Islet precursor cell (in vitro differentiated cells): ENCODE measurements around the gene RALGPS1.

ENCODE experiments used
- DNase-seq: peaks from one replicate; pipeline ENCODE4 v3.0.0-alpha.2; 2018

RALGPS1 gene

DNA sequence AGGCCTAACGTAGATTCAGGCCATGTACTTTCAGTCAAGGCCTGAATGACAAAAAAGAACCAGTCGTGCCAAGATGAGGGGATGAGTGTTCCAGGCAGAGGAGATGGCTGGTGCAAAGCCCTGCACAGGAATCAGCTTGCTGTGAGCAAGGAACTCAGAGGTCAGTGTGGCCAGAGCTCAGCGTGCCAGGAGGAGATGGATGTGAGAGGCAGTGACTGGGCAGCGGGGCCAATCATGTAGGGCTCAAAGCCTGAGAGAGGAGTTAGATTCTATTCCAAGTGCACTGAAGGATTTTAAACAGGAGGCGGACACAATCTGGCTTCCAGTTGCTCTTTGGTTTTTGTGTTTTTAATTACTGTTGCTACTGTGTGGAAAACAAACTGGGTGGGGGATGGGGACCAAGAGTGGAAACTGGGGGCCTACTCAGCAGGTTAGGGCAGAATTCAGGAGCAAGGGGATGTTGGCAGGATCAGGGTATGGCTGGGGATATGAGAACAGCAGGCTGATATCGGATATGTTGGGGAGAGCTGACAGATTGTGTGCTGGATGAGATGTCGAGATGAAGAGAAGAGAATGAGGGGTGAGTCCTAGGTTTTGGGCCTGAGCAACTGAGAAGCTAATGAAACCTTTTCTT is 143.5 kb downstream of the RALGPS1 start:
- DNase-seq = peak; percentile 47

DNA sequence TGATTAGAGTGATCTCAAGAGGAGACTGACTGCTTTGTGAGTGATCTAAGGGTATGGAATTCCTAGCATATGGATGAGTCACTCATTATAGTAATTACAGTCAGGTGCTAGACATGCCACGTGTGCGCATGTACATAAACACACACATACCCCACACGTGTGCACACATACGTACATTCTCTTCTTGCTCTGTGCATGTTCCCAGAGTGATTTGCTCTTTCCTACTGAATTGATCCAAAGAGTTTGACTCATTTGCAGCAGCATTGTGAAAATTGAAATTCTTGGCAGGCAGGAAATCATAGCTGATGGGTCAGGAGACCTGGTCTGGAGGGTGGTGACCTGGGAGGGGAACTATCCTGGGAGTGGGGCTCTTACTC is 144.1 kb downstream of the RALGPS1 start:
- DNase-seq = no peak

DNA sequence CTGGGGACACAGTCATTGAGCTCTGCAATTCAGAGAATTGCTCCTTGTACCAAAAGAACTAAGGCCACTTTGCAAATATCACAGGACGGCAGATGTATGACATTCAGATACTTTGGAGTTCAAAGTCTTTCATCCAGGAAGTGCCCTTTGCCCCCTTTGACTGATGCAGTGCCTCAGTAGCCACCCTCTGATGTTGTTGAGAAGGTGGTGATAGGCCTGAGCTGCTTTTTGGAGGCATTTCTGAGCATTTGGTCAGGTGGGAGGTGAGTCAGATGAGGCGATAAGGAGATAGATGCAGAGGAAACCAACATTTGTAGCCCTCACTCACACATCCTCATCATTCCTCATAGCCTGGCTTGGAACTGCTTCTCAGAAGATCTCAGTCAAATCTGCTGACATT is 144.4 kb downstream of the RALGPS1 start:
- no peak for DNase-seq

DNA sequence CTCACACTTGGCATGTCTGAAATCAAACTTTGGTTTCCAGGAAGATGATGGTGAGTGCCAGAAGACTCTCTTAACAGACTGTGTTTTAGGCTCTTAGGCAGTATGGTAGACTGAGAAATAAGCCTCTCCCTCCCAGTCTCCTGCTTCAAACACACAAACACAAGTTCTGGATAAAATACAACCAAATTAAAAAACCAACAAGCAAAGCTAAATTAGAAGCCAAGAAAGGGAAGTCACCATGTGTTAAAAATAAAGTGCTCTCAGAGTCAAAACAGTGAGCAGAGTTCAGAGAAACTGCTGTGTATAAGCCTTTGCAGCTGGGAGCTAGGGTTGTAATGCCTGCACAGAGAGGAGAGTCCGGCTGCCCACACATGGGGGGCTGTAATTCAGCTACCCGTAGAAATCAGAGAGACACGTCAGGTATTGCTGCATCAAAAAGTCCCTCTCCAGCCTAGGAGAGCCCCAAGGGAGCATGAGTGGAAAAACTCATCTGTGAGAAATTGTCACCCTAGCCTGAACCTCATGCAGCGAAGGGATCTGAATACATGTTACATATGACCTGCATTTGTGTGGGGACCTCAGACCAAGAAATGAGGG is 145.3 kb downstream of the RALGPS1 start:
- no peak for DNase-seq

DNA sequence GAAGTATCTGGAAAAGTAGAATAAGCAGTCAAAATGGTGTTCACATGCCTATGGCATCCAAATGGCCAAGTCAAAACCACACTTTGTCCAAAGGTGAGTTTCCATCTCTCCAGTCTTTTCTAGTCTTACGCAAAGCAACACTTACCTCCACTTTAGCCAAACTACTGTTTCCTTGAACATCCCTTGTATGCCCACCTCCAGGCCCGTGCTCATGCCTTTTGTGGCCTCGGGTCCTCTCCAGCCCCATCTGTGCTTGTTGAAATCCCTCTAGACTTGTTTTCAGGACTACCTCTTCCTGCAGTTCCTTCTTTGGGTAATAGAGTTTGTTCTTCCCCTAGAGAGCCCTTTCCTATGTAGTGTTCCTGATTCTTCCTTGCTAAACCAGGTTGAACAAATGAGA is 146.8 kb downstream of the RALGPS1 start:
- DNase-seq = no peak

DNA sequence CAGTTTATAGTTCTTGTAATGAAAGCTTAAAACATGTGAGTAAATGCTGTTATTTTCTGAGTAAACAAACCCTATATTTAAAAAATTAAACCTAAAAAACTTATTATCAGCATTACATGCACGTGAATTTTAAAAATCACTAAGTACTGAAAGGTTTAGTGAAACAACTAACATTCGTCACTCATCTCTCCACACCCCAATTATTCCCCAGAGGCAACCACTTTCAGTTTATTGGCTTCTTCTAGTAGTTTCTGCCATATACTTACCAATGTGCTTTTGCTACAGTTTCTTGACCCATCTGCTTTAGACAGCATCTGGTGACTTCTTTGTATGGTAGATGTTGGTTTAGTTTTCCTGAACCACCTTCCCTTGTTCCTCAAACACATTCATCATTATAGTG is 149.8 kb downstream of the RALGPS1 start:
- DNase-seq = no peak

DNA sequence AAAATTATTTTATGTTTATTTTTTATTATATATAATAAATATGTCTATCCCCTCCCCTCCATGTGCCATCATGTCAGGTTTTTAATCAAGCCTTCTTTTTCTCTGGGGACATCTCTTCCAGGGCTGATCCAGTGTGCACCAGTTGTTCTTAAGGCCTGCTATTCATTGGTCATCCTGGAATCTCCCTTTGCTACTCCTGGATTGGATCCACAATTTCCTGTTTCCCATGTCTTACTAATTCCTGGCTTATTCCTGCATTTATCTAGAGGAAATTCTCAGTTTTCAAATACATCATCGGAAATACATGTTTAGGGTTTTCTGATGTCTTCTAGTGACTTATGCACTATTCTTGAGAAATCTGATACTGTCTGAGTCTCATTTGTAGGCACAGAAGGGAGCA is 151.0 kb downstream of the RALGPS1 start:
- no peak for DNase-seq

DNA sequence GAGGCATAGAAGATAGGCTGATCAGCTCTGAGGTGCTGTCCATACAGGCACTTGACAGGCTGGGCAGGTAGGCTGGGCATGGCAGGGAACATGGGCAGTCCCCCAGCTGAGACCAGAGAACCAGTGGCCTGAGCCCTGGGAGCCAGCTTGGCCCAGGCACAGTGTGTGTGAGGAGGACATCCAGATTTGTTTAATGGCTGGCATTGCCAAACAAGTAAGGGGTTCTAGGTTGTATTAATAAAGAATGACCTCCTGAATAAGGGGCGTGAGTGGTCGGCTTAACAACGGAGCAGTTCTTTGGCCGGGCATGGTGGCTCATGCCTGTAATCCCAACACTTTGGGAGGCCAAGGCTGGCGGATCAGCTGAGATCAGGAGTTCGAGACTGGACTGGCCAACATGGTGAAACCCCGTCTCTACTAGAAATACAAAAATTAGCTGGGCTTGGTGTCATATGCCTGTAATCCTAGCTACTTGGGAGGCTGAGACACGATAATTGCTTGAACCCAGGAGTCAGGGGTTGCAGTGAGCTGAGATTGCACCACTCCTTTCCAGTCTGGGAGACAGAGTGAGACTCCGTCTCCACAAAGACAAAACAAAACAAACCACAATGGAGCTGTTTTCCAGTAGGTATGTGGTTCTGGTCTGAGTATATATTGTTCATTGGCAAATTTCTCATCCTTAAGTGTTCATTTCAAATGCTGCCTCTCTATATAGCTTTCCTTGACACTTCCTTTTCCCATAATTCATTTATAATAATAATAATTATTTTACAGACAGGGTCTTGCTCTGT is 151.7 kb downstream of the RALGPS1 start:
- DNase-seq = no peak

DNA sequence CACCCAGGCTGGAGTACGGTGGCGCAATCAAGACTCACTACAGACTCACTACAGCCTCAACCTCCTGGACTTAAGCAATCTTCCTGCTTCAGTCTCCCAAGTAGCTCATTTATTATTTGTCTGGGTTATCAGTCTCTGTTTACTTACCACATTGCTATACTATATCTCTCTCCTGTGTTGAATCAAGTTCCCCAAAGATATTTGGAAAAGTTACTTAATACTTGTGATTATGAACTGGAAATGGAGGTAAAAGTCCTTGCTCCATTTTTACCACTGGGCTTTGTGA is 152.2 kb downstream of the RALGPS1 start:
- DNase-seq = no peak

DNA sequence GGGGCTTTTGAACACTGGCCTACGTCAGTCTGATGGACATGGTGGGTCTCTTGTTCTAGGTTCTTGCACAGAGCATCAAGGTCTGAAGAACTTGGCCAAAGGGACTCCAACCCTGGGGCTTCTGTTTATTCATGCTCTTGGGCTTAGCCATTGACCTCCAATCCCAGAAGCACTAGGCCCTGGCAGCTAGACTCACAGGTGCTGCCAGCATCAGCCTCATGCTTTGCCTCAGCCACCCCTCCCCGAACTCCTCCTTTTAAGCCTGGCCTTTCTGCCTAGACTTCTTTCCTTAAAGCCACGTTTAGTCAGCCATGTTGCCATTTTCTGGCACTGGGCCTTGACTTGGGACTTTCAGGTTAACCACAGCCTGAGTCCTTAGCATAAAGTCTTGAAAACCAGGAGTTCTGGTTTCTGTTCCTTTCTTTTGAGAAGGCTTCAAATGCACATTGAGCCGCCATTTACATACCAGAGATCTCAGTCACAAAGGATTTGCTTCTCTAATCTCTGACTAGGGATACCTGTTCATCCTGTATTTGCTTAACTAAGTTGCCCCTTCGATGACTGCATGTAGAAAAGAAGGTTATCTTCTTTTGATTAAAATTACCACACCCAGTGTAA is 153.1 kb downstream of the RALGPS1 start:
- peak; percentile 65 for DNase-seq

DNA sequence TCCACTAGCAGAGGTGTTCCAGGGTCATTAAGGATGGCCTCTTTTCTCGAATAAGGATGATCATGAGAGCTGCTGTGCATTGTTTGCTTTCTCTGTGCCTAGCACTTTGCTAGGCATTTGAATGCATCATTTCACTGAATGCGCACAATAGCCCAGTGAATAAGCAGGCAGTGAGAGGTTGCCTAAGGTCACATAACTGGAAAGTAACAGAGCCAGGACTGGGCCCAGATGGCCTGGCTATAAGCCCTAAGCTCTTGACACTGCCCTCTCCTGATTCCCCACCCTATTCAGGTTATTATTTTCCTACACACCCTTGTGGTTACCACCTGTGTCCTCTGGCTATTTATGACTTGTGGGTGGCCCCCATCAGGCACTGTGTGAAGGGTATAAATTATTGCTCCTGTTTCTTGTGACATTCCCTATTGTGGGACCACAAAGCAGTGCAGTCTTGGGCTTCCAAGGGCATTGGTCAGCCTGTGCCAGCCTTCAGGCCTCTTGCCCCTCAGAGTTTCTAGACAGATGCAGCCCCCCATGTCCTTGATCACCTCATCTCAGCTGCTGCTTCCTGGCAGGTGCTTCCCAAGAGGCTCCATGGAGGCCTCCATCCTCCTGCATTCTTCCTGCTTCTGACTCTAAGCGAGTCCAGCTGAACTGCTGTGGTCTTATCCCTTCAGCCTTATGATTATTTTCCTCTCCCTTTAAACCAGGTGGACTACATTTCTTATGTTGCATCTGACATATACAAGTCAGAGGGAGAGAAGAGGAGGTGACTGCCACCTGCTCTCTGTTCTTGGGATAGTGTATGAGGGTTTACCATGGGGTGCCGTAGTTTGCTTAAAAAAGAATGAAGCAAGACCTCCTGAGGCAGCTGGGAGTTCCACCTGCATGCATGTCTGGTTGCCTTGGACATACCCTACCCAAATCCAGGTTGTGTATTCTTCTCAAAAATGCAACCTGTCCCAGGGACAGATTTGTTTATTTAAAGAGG is 160.3 kb downstream of the RALGPS1 start:
- DNase-seq = peak; percentile 33

DNA sequence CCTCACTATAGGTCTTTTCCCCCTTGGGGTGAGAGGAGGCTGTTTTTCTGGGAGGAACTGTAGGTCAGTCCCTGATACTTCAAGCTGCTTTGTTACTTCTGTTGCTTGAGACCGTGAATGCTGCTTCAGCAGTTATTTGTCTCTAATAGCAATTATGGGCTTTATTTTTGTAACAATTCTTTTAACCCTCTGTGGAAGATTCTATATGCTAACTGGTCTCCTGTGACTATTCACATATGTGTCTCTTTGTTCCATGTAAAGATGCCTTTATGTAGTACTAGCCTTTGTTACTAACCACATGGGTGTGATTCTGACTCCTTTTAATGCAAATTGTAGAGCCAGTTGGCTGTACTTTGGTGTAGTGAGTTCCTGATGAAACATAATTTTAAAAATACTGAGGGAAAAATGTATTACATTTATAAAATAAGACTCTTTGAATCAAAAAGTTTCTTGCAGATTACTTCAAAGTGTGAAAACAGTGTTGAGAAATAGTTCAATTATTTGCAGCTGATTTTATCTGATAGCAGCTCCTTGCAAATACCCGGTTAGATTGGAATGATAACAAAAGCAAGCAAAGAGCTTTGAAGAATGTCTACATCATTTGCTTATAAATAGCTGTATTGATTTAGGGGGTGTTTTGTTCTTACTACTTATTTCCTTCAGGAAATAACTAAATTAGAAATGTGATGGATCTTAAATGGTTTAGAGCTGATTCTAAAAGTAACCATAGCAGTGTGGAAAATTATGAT is 161.2 kb downstream of the RALGPS1 start:
- no peak for DNase-seq

DNA sequence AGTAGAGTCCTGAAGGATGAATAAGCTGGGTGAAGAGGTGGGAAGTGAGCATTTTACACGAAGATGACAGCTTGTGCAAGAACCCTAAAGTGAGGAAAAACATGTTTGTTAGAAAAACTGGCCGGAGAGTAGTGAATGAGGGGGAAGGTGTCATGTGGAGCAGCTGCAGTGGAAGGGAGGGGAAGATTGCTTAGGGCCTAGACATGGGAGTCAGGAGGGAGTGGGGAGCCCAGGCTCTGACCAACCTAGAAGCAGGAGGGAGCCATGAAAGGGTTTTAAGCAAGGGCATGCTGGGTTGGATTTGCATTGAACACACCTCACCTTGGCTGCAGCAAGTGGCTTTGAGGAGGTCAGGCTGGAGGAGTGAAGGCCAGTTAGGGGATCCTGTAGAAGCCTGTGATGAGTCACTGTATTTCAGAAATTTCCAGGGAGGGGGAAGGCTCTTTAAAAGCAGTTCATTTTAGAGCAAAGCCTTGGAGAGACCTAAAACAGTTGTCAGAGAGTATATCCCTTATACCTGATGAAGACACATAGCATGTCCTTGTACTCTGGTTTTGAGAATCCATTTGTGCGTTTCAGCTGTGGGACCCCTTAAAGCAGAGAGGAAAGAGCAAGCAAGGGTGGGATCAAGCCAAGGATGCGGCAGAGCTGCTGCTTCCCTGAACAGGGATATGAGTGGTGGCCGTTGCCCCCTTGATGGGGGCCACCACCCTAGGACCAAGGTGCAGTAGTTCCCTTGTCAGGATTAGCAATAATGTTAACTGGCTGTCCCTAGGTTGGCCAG is 162.5 kb downstream of the RALGPS1 start:
- DNase-seq = peak; percentile 50

DNA sequence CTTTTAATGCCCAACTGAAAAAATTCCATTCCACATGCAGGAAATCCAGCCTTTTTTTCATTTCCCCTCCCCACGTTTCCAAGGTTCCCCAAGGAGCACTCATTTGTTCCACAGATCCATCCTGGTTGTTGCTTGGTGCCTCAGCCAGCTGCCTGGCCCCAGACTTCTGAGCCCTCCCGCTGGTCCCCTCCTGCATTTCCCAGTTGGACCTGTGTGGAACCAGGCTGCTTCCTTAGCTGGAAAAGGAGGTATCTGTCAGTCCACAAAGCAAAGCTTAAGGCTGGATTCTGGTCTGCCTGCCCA is 163.0 kb downstream of the RALGPS1 start:
- DNase-seq = peak; percentile 37

DNA sequence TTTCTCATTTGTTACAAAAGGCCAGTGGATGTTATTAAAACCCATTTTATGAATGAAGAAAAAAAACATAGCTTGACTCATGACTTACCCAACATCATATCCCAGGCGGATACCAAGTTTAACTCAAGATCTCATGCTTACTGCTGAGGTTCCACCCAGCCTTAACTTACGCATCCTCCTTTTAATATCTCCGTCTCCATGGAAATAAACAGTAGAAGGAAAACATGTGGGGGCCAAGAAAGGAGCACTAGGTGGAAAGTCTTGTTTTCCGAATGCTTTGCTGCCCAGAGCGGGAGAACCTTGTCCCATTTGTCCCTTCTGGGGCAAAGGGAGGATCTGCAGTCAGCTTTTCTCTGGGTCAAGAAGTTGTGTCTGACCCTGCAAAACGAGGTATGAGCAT is 163.8 kb downstream of the RALGPS1 start:
- DNase-seq = peak; percentile 3

DNA sequence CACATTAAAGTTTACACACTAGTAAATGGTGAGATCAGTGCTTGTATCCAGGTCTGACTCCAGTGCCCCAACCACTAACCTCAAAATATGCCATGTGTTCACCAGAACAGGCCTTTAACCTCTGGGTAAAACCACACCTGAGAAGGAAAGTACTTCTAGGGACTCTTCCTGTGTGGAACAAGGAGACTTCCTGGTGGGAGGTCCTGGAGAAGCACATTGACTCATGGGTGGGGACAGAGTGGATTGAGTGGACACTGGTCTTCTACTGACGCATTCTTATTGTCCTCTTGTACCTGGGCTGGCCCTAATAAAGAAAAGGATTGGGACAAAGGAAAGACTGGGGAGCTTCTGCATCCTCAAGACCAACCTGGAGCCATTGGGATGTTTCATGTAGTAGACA is 164.4 kb downstream of the RALGPS1 start:
- DNase-seq = peak; percentile 13

DNA sequence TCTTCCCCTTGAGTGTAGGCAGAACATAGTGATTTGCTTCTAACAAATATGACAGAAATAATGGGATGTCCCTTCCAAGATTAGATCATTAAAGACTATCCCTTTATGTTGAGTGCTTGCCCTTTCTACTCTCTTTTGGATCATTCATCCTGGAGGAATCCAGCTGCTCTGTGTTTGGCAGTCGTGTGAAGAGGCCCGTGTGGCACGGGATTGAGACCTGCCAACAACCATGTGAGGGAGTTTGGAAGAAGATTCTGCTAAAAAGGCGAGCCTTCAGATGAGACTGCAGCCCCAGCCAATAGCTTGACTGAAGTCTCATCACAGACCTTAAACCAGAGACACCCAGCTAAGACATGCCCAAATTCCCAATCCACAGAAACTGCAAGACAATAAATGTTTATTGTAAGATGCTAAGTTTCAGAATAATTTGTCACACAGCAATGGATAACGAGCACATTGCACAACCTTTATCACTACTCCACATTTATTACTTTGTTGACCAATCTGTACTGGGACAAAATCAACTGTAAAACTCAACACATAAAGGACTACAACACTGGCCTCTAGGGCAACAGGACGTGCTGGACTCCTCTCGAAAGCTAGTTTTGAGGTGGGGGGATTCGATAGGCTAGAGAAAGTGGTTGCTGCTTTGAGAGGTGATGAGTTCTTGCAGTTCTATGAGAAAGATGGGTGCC is 165.0 kb downstream of the RALGPS1 start:
- peak; percentile 18 for DNase-seq

DNA sequence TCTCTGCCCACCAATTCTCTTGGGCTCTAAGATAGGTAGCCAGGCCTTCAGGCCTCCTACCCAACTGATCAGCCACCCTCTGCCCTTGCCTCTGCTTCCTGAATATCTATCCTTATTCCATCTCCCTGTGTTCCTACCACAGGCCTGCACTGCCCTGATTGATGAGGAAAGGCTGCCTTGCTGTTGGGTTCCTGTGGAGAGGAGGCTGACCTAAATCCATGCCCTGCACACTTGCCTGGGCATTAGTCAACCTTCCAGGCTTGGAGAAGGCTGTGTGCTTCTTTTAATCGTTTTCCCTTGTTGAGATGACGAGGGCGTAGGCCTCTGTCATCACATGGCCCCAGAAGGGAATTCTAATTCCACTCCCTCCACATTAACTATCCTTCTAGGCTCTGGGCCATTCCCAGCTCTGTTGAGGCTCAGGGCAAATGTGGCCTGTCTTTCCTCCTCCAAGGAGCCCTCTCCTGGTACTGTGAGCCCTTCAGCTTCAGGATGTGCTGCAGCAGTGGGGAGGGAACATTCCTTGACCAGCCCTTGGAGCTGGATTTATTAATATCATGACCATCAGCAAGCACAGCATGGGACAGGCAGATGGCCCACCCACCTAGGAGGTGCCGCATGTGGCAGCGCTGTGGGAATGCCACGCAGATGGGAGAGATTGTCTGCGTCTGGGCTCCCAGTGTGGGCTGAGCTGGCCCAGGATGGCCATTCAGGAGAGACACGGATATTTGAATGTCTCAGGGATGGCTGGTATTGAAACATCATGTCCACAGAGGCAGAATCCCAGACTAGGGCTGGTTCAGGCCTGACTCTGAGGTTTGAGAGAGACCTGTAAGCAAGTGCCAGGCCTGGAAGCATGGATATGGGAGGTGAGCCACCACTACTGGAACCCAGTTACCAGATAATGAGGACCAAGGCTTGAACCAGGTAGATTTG is 166.9 kb downstream of the RALGPS1 start:
- peak; percentile 43 for DNase-seq

DNA sequence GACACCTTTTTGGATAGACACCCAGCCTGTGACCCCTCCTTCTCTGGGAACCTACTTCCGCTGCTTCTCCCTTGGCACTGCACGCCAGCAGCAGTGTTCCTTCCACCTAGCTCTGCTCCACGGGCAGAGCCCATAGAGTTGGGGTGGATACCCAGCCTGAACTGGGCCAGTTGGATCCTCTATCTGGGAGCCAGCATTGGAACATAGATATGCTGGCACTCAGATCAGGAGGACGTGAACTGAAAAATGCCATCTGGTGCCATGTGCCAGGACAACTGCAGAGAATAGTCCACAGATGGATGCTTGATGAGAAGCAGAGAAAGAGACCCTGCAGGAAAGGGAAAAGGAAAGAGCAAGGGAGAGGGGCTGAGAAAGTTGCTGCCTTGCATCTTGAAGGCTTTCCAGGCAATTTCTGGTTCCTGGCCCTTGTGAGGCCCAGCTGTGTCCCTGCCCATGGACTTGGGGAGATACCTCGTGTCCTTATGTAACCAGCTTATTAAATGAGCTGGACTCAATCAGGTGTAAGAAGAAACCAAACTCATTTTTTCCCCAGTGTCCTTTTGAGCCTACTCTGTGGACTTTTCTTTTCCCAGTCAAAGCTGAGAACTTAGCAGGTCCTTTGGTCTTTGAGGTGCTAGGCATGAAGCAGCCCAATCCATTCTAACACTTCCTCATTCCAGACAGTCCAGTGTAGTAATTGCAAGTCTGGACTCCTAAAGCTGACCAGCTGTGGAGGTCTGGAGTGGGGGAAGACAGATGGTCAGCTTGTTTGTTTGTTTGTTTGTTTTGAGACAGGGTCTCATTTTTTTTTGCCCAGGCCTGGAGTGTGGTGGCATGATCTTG is 168.8 kb downstream of the RALGPS1 start:
- DNase-seq = peak; percentile 54
